Measurements from ENCODE around the gene JAKMIP2.
"Not testable (repeated sequence)": the region's sequence is repeated elsewhere in the genome, so short reads cannot be mapped to it uniquely, and the experiment has no call there.

Gene JAKMIP2

GRCh38 chr5:147558826-147559225, 223.7 kb downstream of the JAKMIP2 start:
- no peak for DNase-seq (ENCODE audit: low read depth in 2 of 2)

GRCh38 chr5:147557876-147558745, 224.4 kb downstream of the JAKMIP2 start:
- DNase-seq (ENCODE audit: low read depth in 2 of 2): no peak

GRCh38 chr5:147555176-147555575, 227.4 kb downstream of the JAKMIP2 start:
- no peak for DNase-seq (ENCODE audit: low read depth in 2 of 2)

GRCh38 chr5:147554261-147554817, 228.2 kb downstream of the JAKMIP2 start:
- no peak for DNase-seq (ENCODE audit: low read depth in 2 of 2)

- DNase-seq (ENCODE audit: low read depth in 2 of 2): not testable (repeated sequence)
These were observed 228.7 kb downstream of the JAKMIP2 start for GRCh38 chr5:147553817-147554216.

GRCh38 chr5:147552897-147553296, 229.6 kb downstream of the JAKMIP2 start:
- DNase-seq (ENCODE audit: low read depth in 2 of 2): no peak

- no peak for DNase-seq (ENCODE audit: low read depth in 2 of 2)
These were observed 230.9 kb downstream of the JAKMIP2 start for GRCh38 chr5:147551677-147552076.

- no peak for DNase-seq (ENCODE audit: low read depth in 2 of 2)
These were observed 234.8 kb downstream of the JAKMIP2 start for GRCh38 chr5:147547730-147548129.

GRCh38 chr5:147544556-147544955, 238.0 kb downstream of the JAKMIP2 start:
- no peak for DNase-seq (ENCODE audit: low read depth in 2 of 2)

- DNase-seq (ENCODE audit: low read depth in 2 of 2): no peak
These were observed 243.5 kb downstream of the JAKMIP2 start for GRCh38 chr5:147539053-147539452.

GRCh38 chr5:147538236-147538635, 244.3 kb downstream of the JAKMIP2 start:
- DNase-seq (ENCODE audit: low read depth in 2 of 2): no peak
